Stimulated activated CD8-positive, alpha-beta memory T cell treated with anti-CD3 and anti-CD28 coated beads, Interleukin-12 subunit alpha, Interleukin-12 subunit beta, amount 100 ng/mL, for 24 hours (primary cell): ENCODE data around the gene MAGEB6B.
"Not testable (repeated sequence)": the region's sequence is repeated elsewhere in the genome, so short reads cannot be mapped to it uniquely, and the experiment has no call there.

ENCODE experiments used
- DNase-seq: peaks from one replicate; pipeline ENCODE4 v3.0.0-alpha.2; 2020; ENCODE audit errors: extremely low read depth

MAGEB6B gene

GRCh38 chrX:26160301-26160700 is at the start of gene MAGEB6B:
MAGEB6B (plus strand) TSS chrX:26160601; CDS start chrX:26160601, 0 bp downstream.
- DNase-seq, result no peak

GRCh38 chrX:26138274-26138673 is 22.1 kb upstream of the MAGEB6B start, which contains the start of gene MAGEB18:
MAGEB18 (plus strand) TSS chrX:26138343; CDS start chrX:26138986, 643 bp downstream.
- DNase-seq, result no peak

- no peak for DNase-seq
These were observed 14.4 kb upstream of the MAGEB6B start for GRCh38 chrX:26146024-26146423.

- no peak for DNase-seq
These were observed 31.8 kb downstream of the MAGEB6B start, which contains the start of gene MAGEB6 for GRCh38 chrX:26192204-26192603. MAGEB6 (plus strand) TSS chrX:26192440; CDS start chrX:26193847, 1,407 bp downstream.

GRCh38 chrX:26203561-26203960 is 43.2 kb downstream of the MAGEB6B start:
- no peak for DNase-seq

GRCh38 chrX:26204717-26205116 is 44.3 kb downstream of the MAGEB6B start:
- DNase-seq, result not testable (repeated sequence)

GRCh38 chrX:26208012-26208411 is 47.6 kb downstream of the MAGEB6B start:
- no peak for DNase-seq
